ENCODE data around the gene ALX3.

- no peak for TF ChIP-seq POLR2AphosphoS5 (IDR thresholded peaks at IDR 0.05; ENCODE audit: low read depth, low read length)
- TF ChIP-seq TAF1 (IDR thresholded peaks at IDR 0.05; ENCODE audit: low read depth, low read length), result no peak
- no peak for TF ChIP-seq POLR2A (IDR thresholded peaks at IDR 0.05; ENCODE audit: low read depth, low read length)
- TF ChIP-seq POU2F2 (IDR thresholded peaks at IDR 0.05; ENCODE audit: low read depth, low read length), result no peak
- no peak for TF ChIP-seq SPI1 (IDR thresholded peaks at IDR 0.05; ENCODE audit: low read depth, low read length)
Measured at GRCh38 chr1:110100335-110100734, 29.9 kb upstream of the ALX3 start.
